NCI-H524 treated with DMSO at 0.1 percent for 48 hours (cell line): ENCODE data around the gene CCDC178.
"Not testable (repeated sequence)": the region's sequence is repeated elsewhere in the genome, so short reads cannot be mapped to it uniquely, and the experiment has no call there.

Experiments
- DNase-seq: peaks from one replicate; lab custom pipeline; 2025; lab: John Stamatoyannopoulos, UW

CCDC178 gene

GRCh38 chr18:33210575-33211189, 229.8 kb downstream of the CCDC178 start:
- no peak for DNase-seq

- DNase-seq: no peak
Observed at GRCh38 chr18:33205777-33206176, 234.7 kb downstream of the CCDC178 start.

- no peak for DNase-seq
Observed at GRCh38 chr18:33201509-33201926, 239.0 kb downstream of the CCDC178 start.

GRCh38 chr18:33195795-33196194, 244.7 kb downstream of the CCDC178 start:
- DNase-seq: no peak

- DNase-seq: no peak
Observed at GRCh38 chr18:33194793-33195192, 245.7 kb downstream of the CCDC178 start.

- DNase-seq: no peak
Observed at GRCh38 chr18:33184958-33185357, 255.6 kb downstream of the CCDC178 start.

- no peak for DNase-seq
Observed at GRCh38 chr18:33184175-33184574, 256.3 kb downstream of the CCDC178 start.

GRCh38 chr18:33183136-33183535, 257.4 kb downstream of the CCDC178 start:
- DNase-seq: no peak

GRCh38 chr18:33181016-33181415, 259.5 kb downstream of the CCDC178 start:
- DNase-seq: no peak

- no peak for DNase-seq
Observed at GRCh38 chr18:33169218-33169617, 271.3 kb downstream of the CCDC178 start.

- not testable (repeated sequence) for DNase-seq
Observed at GRCh38 chr18:33164121-33164520, 276.4 kb downstream of the CCDC178 start.

- no peak for DNase-seq
Observed at GRCh38 chr18:33161131-33161530, 279.4 kb downstream of the CCDC178 start.

- DNase-seq: no peak
Observed at GRCh38 chr18:33159151-33159550, 281.4 kb downstream of the CCDC178 start.

- DNase-seq: no peak
Observed at GRCh38 chr18:33157893-33158292, 282.6 kb downstream of the CCDC178 start.

GRCh38 chr18:33156906-33157470, 283.5 kb downstream of the CCDC178 start:
- no peak for DNase-seq

GRCh38 chr18:33154049-33154448, 286.5 kb downstream of the CCDC178 start:
- DNase-seq: no peak

GRCh38 chr18:33152376-33152775, 288.1 kb downstream of the CCDC178 start:
- no peak for DNase-seq

- not testable (repeated sequence) for DNase-seq
Observed at GRCh38 chr18:33147811-33148210, 292.7 kb downstream of the CCDC178 start.

GRCh38 chr18:33146014-33146413, 294.5 kb downstream of the CCDC178 start:
- DNase-seq: no peak

GRCh38 chr18:33135951-33136660, 304.4 kb downstream of the CCDC178 start:
- no peak for DNase-seq

GRCh38 chr18:33132657-33133056, 307.9 kb downstream of the CCDC178 start:
- DNase-seq: no peak

- no peak for DNase-seq
Observed at GRCh38 chr18:33128581-33128980, 311.9 kb downstream of the CCDC178 start.

GRCh38 chr18:33123862-33124518, 316.5 kb downstream of the CCDC178 start:
- DNase-seq: no peak
